ENCODE data around the gene HTT. TPM values are rescaled to one million over a fixed set of nuclear protein-coding genes. Genes with fewer than 3 reads are reported as not detected.

The HTT gene
- total and polyA plus RNA-seq, 2 of the 13 experiments (the other 11 are each of a cell fraction or from before 2014, with no cell fraction given): 17.5 to 19.5 TPM

DNA sequence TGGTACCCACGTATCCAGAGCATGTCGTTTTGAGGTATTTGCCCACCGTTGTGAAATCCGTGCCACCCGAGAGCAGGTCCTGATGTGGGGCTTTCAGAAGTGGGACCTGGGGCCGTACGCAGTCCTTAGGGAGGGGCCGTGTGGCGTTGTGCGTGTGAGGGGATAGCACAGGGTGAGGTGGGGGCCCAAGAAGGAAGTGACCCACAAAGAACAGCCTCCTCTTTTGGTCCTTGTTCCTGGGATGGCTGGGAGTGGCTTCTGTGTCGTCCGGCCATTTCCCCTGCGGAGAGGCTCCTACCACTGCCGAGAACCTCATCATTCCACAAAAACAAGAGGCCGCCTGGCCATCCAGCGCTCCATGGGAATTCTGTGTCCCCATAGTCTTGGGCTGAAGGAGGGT, 157.5 kb downstream of the HTT start:
- Histone ChIP-seq H3K4me2 (ENCODE audit: low read depth, low read length) (no peak overlapping the region), H3K4me3 (replicated peaks in 1 of 3; ENCODE audit: insufficient read depth in 1 of 3, low read depth in 2 of 3, low read length in 3 of 3) (no peak overlapping the region), H3K27me3 (ENCODE audit: control insufficient read depth in 1 of 2, insufficient read depth in 2 of 2, low read length in 2 of 2) (no peaks in the 10 kb centered on the region), H3K9me3 (ENCODE audit: low read length) (no peaks in the 10 kb centered on the region), H3K27ac (ENCODE audit: extremely low read length, insufficient read depth, low read length) (no peak overlapping the region), H3K4me1 (ENCODE audit: insufficient read depth, low read length) (peaks cover 17% of the 10 kb centered on the region), H4K20me1 (ENCODE audit: insufficient read depth, low read length) (no peaks in the 10 kb centered on the region), H3K36me3 (replicated peaks in 1 of 2; ENCODE audit: control insufficient read depth in 1 of 2, insufficient read depth in 2 of 2, low read length in 2 of 2) (peaks cover 41 to 72% of the 10 kb centered on the region in 2 experiments), H3K9ac (ENCODE audit: insufficient read depth, low read depth, low read length) (no peak overlapping the region), H3K79me2 (ENCODE audit: insufficient read depth, low read length) (no peaks in the 10 kb centered on the region), H2AFZ (ENCODE audit: low read length) (no peak overlapping the region)
- FAIRE-seq: no peak
- no TSS peak for BruUV-seq (replicated peaks)
- ChIA-PET POLR2A (no interaction called here), CTCF (ENCODE audit: low intra/inter-chr PET ratio, low total read pairs) (no interaction called here)
- TF ChIP-seq AGO1 (IDR thresholded peaks at IDR 0.05; ENCODE audit: low read depth, low read length, poor library complexity, severe bottlenecking) (no peak), ZIK1 (CRISPR knock-in tag; IDR thresholded peaks at IDR 0.05; ENCODE audit: borderline replicate concordance, low read depth) (no peak), ZNF724P (CRISPR knock-in tag; IDR thresholded peaks at IDR 0.05; ENCODE audit: borderline replicate concordance) (no peak), ZNF652 (CRISPR knock-in tag; IDR thresholded peaks at IDR 0.05; ENCODE audit: borderline replicate concordance, low read depth) (no peak), ZNF121 (CRISPR knock-in tag; IDR thresholded peaks at IDR 0.05) (no peak), CEBPZ (IDR thresholded peaks at IDR 0.05; ENCODE audit: low read length) (no peak), SNAPC5 (CRISPR knock-in tag; IDR thresholded peaks at IDR 0.05; ENCODE audit: borderline replicate concordance) (no peak), ZNF383 (CRISPR knock-in tag; IDR thresholded peaks at IDR 0.05; ENCODE audit: borderline replicate concordance) (no peak), ARNT2 (CRISPR knock-in tag; IDR thresholded peaks at IDR 0.05; ENCODE audit: low read depth) (no peak), SNAPC4 (CRISPR knock-in tag; IDR thresholded peaks at IDR 0.05) (no peak), NR2F6 (IDR thresholded peaks at IDR 0.05) (no peak), NR2F6 (CRISPR knock-in tag; IDR thresholded peaks at IDR 0.05) (no peak)
- TF ChIP-seq, protein P1, sequence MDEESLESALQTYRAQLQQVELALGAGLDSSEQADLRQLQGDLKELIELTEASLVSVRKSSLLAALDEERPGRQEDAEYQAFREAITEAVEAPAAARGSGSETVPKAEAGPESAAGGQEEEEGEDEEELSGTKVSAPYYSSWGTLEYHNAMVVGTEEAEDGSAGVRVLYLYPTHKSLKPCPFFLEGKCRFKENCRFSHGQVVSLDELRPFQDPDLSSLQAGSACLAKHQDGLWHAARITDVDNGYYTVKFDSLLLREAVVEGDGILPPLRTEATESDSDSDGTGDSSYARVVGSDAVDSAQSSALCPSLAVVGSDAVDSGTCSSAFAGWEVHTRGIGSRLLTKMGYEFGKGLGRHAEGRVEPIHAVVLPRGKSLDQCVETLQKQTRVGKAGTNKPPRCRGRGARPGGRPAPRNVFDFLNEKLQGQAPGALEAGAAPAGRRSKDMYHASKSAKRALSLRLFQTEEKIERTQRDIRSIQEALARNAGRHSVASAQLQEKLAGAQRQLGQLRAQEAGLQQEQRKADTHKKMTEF (CRISPR knock-in tag; IDR thresholded peaks at IDR 0.05): no peak
- intact Hi-C loops (cut with micrococcal nuclease; ENCODE audit: unreplicated experiment) (no loop called here), in situ Hi-C loops (cut with HindIII; ENCODE audit: extremely low pct_ligation_motif_present, low pct_unique_long_range_greater_than_20kb) (no loop called here)
- WGBS (ENCODE audit: low lambda C conversion rate): 95% methylated on average over 10 of the region's 16 CpGs
- no peak for ATAC-seq
- DNase-seq (ENCODE audit: low spot score): no peak

Measured in HepG2 (cell line).